ENCODE results near the gene RNF213. TPM values are rescaled to one million over a fixed set of nuclear protein-coding genes. Genes with fewer than 3 reads are reported as not detected.

RNF213 gene
- polyA plus RNA-seq, 4 donors, result 35.4 to 71.4 (median 53.0) TPM

DNA sequence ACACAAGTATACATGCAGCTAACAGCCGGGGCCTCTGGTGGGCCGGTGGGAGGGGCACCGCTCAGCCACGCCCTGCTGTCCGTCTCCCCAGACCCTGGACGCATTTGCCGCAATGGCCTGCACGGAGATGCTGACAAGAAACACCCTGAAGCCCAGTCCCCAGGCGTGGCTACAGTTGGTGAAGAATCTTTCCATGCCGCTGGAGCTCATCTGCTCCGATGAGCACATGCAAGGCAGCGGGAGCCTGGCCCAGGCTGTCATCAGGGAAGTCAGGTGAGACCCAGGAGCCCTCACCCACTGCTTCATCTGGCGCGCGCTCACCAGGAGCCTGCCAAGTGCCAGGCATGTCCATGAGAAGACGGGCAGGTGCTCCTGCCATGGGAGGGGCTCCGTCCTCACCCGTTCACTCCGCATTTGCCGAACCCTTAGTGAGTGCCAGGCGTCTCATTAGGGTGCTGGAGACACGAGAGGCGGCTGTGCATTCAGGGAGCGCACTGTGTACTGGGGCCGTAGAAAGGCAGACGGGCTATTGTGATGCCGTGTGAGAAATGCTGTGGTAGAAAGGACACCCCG, 103.0 kb downstream of the RNF213 start:
- Histone ChIP-seq H3K4me1 (ENCODE audit: control insufficient read depth in 3 of 3, insufficient read depth in 2 of 3, low read depth in 1 of 3, low read length in 2 of 3) (no peaks in the 10 kb centered on the region), H3K27ac (ENCODE audit: low read depth in 1 of 3, low read length in 2 of 3) (no peak overlapping the region), H3K36me3 (ENCODE audit: control insufficient read depth in 3 of 3, insufficient read depth in 2 of 3, low read depth in 1 of 3, low read length in 3 of 3) (peaks cover 32 to 81% (median 50%) of the 10 kb centered on the region in 3 donors), H3K9me3 (ENCODE audit: control insufficient read depth in 2 of 2, insufficient read depth in 1 of 2, low read depth in 1 of 2, low read length in 1 of 2) (peaks cover 0 to 3% of the 10 kb centered on the region in 2 donors), H3K27me3 (ENCODE audit: control insufficient read depth in 3 of 3, insufficient read depth in 3 of 3, low read length in 3 of 3) (no peaks in the 10 kb centered on the region), H3K4me3 (ENCODE audit: low read depth in 1 of 3, low read length in 3 of 3) (no peak overlapping the region)
- FAIRE-seq, result no peak
- no peak for DNase-seq
- WGBS, 3 donors, result 87 to 95% (median 94%) methylated on average over 28 of the region's 28 CpGs

DNA sequence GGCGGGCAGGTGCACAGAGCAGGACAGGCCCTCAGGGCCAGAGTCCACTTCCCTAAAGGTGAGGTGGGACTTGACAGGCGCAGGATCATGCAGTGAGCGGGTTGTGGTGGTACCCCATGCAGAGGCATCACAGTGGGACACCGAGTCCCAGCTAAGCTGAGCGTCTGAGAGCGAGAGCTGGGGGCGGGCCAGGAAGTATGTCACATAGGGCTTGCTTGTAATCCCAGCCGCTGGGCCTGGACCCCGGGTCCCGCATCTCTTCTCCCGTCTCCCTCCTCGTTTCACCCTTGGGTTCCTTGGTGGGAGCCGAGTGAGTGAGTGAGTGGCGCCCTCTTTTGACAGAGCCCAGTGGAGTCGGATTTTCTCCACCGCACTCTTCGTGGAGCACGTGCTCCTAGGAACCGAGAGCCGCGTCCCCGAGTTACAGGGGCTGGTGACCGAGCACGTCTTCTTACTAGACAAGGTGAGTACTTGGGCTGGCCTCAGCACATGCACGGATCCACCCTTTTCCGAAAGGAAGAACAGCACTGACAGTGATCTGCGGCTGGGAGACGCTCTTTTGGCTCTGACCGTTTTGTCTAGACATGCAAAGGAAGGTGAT, 103.5 kb downstream of the RNF213 start:
- no peak overlapping the region for H3K27ac ChIP-seq (ENCODE audit: low read depth in 1 of 3, low read length in 2 of 3)
- H3K36me3 ChIP-seq (ENCODE audit: control insufficient read depth in 3 of 3, insufficient read depth in 2 of 3, low read depth in 1 of 3, low read length in 3 of 3), result peaks cover 28 to 80% (median 49%) of the 10 kb centered on the region in 3 donors
- no peak overlapping the region for H3K4me3 ChIP-seq (ENCODE audit: low read depth in 1 of 3, low read length in 3 of 3)
- peaks cover 0 to 3% of the 10 kb centered on the region in 2 donors for H3K9me3 ChIP-seq (ENCODE audit: control insufficient read depth in 2 of 2, insufficient read depth in 1 of 2, low read depth in 1 of 2, low read length in 1 of 2)
- no peaks in the 10 kb centered on the region for H3K4me1 ChIP-seq (ENCODE audit: control insufficient read depth in 3 of 3, insufficient read depth in 2 of 3, low read depth in 1 of 3, low read length in 2 of 3)
- FAIRE-seq (no peak), DNase-seq (peak in 1 of 2 donors; percentile 28)
- no peaks in the 10 kb centered on the region for H3K27me3 ChIP-seq (ENCODE audit: control insufficient read depth in 3 of 3, insufficient read depth in 3 of 3, low read length in 3 of 3)
- 88 to 91% (median 90%) methylated on average over 29 of the region's 29 CpGs for WGBS, 3 donors

DNA sequence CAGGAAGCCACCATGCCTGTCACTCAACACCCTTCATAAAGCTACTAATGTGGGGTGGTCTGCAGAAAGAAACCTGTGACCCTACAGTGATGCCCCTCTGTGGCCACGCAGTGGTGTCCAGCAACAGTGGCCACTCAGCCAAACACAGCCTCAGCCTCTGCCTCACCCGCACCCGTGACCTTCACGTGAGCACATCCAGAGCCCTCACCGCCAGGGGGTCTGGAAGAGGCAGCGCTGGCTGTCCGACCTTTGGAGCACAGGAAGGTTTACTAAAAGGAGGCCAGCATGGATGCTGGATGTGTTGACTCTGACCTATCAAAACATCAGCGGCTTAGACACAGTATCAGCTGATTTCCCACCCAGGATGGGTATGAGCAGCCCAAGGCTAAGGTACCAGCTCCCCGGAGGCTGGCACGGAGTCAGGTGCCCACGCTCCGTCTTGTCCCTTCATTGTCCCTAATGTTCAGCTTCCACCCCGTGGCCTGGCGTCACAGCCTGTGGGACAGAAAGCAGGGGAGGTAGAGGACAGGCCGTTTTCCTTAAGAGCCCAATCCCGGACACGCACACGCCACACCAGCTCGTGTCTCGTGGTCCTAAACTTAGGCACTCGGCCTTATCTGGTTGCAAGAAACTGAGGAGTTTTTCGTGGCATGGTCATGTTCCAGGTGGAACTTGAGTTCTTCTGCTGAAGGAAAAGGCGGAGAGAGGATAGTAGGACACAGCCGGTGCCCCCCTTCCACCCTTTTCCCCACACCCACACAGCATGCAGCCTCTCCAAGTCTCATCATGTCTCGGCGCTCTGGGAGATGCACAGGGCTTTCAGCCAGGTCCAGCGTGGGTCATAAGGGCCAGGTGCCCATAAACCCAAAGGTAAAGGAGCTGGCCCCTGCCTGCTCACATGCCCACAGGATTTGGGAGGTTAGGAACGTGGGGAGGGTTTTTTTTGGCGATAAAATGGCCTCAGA, 104.6 kb downstream of the RNF213 start:
- Histone ChIP-seq H3K36me3 (ENCODE audit: control insufficient read depth in 3 of 3, insufficient read depth in 2 of 3, low read depth in 1 of 3, low read length in 3 of 3) (peaks cover 37 to 78% (median 48%) of the 10 kb centered on the region in 3 donors), H3K9me3 (ENCODE audit: control insufficient read depth in 2 of 2, insufficient read depth in 1 of 2, low read depth in 1 of 2, low read length in 1 of 2) (peaks cover 0 to 3% of the 10 kb centered on the region in 2 donors), H3K4me1 (ENCODE audit: control insufficient read depth in 3 of 3, insufficient read depth in 2 of 3, low read depth in 1 of 3, low read length in 2 of 3) (no peaks in the 10 kb centered on the region), H3K27ac (ENCODE audit: low read depth in 1 of 3, low read length in 2 of 3) (no peak overlapping the region), H3K4me3 (ENCODE audit: low read depth in 1 of 3, low read length in 3 of 3) (no peak overlapping the region), H3K27me3 (ENCODE audit: control insufficient read depth in 3 of 3, insufficient read depth in 3 of 3, low read length in 3 of 3) (no peaks in the 10 kb centered on the region)
- DNase-seq (no peak), FAIRE-seq (no peak)
- WGBS, 3 donors, result 85 to 88% (median 87%) methylated on average over 29 of the region's 29 CpGs

DNA sequence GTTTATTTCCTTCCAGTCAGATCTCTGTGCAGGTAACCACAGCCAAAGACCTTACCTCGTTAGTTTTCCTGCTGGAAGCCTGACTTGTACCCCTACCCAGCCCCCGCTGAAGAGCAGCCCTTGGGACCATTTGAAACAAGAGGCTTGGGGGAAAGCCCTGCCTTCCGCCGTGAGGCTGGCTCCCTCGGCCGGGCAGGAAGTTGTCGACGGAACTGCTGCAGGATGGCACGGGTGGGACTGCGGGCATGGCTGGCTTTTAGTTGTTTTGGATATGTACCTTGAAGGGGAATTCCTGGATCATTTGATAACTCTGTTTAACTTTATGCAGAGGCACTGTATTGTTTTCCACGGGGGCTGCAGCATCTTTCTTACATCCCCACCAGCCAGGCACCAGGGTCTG, 105.3 kb downstream of the RNF213 start:
- Histone ChIP-seq H3K4me3 (ENCODE audit: low read depth in 1 of 3, low read length in 3 of 3) (no peak overlapping the region), H3K36me3 (ENCODE audit: control insufficient read depth in 3 of 3, insufficient read depth in 2 of 3, low read depth in 1 of 3, low read length in 3 of 3) (peaks cover 42 to 76% (median 43%) of the 10 kb centered on the region in 3 donors), H3K27ac (ENCODE audit: low read depth in 1 of 3, low read length in 2 of 3) (no peak overlapping the region), H3K9me3 (ENCODE audit: control insufficient read depth in 2 of 2, insufficient read depth in 1 of 2, low read depth in 1 of 2, low read length in 1 of 2) (peaks cover 0 to under 1% of the 10 kb centered on the region in 2 donors), H3K27me3 (ENCODE audit: control insufficient read depth in 3 of 3, insufficient read depth in 3 of 3, low read length in 3 of 3) (no peaks in the 10 kb centered on the region), H3K4me1 (ENCODE audit: control insufficient read depth in 3 of 3, insufficient read depth in 2 of 3, low read depth in 1 of 3, low read length in 2 of 3) (no peaks in the 10 kb centered on the region)
- WGBS, 3 donors, result 86 to 93% (median 92%) methylated on average over 11 of the region's 11 CpGs
- no peak for FAIRE-seq
- DNase-seq, result no peak

DNA sequence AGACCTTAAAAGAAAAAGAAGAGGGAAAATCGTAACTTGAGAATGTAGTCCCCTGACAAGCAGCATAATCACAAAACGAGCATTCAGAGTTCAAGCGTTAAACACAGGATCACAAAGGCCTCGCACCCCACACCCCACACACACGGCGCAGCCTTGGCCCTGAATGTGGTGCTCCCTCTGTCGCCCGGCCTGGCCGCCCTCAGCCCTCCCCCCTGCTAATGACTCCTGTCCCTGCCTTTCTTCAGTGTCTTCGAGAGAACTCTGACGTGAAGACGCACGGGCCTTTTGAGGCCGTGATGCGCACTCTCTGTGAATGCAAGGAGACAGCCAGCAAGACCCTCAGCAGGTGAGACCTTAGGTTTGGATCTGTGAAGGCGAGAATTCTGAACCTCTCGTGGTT, 106.9 kb downstream of the RNF213 start:
- H3K4me3 ChIP-seq (ENCODE audit: low read depth in 1 of 3, low read length in 3 of 3), result no peak overlapping the region
- H3K36me3 ChIP-seq (ENCODE audit: control insufficient read depth in 3 of 3, insufficient read depth in 2 of 3, low read depth in 1 of 3, low read length in 3 of 3), result peaks cover 39 to 68% (median 43%) of the 10 kb centered on the region in 3 donors
- H3K9me3 ChIP-seq (ENCODE audit: control insufficient read depth in 2 of 2, insufficient read depth in 1 of 2, low read depth in 1 of 2, low read length in 1 of 2), result no peaks in the 10 kb centered on the region
- 88 to 96% (median 92%) methylated on average over 17 of the region's 17 CpGs for WGBS, 3 donors
- no peak for FAIRE-seq
- no peak overlapping the region for H3K27ac ChIP-seq (ENCODE audit: low read depth in 1 of 3, low read length in 2 of 3)
- DNase-seq, result no peak
- no peaks in the 10 kb centered on the region for H3K27me3 ChIP-seq (ENCODE audit: control insufficient read depth in 3 of 3, insufficient read depth in 3 of 3, low read length in 3 of 3)
- H3K4me1 ChIP-seq (ENCODE audit: control insufficient read depth in 3 of 3, insufficient read depth in 2 of 3, low read depth in 1 of 3, low read length in 2 of 3), result no peaks in the 10 kb centered on the region

DNA sequence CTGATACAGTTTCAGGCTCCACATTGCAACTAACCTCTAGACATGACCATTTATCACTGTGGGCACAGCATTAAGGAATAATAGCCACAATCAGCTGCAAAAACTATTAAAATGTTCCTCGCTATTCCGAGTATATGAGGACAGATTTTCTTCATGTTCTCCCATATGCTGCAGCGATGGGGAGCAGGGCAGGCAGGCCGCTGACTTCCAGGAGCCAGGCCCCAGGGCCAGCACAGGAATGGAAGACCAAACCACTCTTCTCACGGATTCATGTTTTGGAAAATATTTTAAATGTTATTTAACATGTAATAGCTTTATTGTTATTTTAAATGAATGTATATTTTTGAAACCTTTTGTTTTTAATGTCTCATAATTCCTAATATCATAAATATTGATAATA, 110.5 kb downstream of the RNF213 start:
- no peak overlapping the region for H3K27ac ChIP-seq (ENCODE audit: low read depth in 1 of 3, low read length in 2 of 3)
- no peaks in the 10 kb centered on the region for H3K9me3 ChIP-seq (ENCODE audit: control insufficient read depth in 2 of 2, insufficient read depth in 1 of 2, low read depth in 1 of 2, low read length in 1 of 2)
- DNase-seq, result no peak
- no peak for FAIRE-seq
- no peaks in the 10 kb centered on the region for H3K4me1 ChIP-seq (ENCODE audit: control insufficient read depth in 3 of 3, insufficient read depth in 2 of 3, low read depth in 1 of 3, low read length in 2 of 3)
- WGBS, 3 donors, result 94 to 96% (median 95%) methylated on average over 5 of the region's 5 CpGs
- H3K36me3 ChIP-seq (ENCODE audit: control insufficient read depth in 3 of 3, insufficient read depth in 2 of 3, low read depth in 1 of 3, low read length in 3 of 3), result peaks cover 37 to 61% (median 51%) of the 10 kb centered on the region in 3 donors
- H3K4me3 ChIP-seq (ENCODE audit: low read depth in 1 of 3, low read length in 3 of 3), result no peak overlapping the region
- no peaks in the 10 kb centered on the region for H3K27me3 ChIP-seq (ENCODE audit: control insufficient read depth in 3 of 3, insufficient read depth in 3 of 3, low read length in 3 of 3)

DNA sequence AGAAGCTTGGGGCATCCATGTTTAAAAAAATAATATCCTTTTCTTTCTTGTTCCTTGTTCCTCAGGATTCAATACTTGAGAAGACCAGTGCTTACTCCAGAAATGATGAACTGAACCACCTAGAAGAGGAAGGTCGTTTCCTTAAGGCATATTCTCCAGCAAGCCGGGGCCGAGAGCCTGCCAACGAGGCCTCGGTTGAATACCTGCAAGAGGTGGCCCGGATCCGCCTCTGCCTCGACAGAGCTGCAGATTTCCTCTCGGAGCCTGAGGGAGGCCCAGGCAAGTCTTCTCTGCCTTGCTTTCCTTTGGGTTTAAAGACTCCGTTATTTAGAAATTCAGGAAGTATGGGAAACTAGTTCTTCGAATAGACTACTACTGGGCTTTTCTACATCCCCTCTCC, 111.8 kb downstream of the RNF213 start:
- Histone ChIP-seq H3K27ac (ENCODE audit: low read depth in 1 of 3, low read length in 2 of 3) (no peak overlapping the region), H3K36me3 (ENCODE audit: control insufficient read depth in 3 of 3, insufficient read depth in 2 of 3, low read depth in 1 of 3, low read length in 3 of 3) (peaks cover 37 to 69% (median 53%) of the 10 kb centered on the region in 3 donors)

DNA sequence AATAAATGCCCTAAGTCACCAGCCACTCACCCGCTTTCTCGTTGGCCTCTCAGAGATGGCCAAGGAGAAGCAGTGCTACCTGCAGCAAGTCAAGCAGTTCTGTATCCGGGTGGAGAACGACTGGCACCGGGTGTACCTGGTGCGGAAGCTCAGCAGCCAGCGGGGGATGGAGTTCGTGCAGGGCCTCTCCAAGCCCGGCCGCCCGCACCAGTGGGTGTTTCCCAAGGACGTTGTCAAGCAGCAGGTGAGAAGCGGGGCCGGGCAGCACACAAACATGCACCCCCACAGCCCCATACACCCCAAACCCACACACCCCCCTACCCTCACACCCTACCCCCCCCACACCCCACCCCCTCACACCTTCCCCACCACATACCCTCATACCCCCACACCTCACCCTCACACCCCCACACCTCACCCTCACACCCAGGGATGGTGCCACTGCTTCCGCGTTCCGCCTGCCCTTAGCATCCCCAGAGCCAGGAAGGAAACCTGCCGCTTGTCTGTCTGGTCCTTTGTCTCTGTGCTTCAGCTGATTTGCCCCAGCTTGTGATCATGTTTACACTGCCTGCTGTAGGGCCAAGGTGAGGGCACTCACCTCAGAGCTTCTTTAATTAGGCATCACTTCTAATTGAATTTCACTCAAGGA, 112.4 kb downstream of the RNF213 start:
- FAIRE-seq, result no peak
- DNase-seq, result no peak

More for the DNA sequence above, 111.8 kb downstream of the RNF213 start:
- FAIRE-seq, result no peak
- WGBS, 3 donors, result 91 to 94% (median 93%) methylated on average over 11 of the region's 11 CpGs
- no peak for DNase-seq
- H3K4me3 ChIP-seq (ENCODE audit: low read depth in 1 of 3, low read length in 3 of 3), result no peak overlapping the region
- H3K27me3 ChIP-seq (ENCODE audit: control insufficient read depth in 3 of 3, insufficient read depth in 3 of 3, low read length in 3 of 3), result no peaks in the 10 kb centered on the region
- no peaks in the 10 kb centered on the region for H3K4me1 ChIP-seq (ENCODE audit: control insufficient read depth in 3 of 3, insufficient read depth in 2 of 3, low read depth in 1 of 3, low read length in 2 of 3)
- no peaks in the 10 kb centered on the region for H3K9me3 ChIP-seq (ENCODE audit: control insufficient read depth in 2 of 2, insufficient read depth in 1 of 2, low read depth in 1 of 2, low read length in 1 of 2)

More for the DNA sequence above, 112.4 kb downstream of the RNF213 start:
- 93 to 95% (median 95%) methylated on average over 15 to 18 of the region's 18 CpGs for WGBS, 3 donors
- Histone ChIP-seq H3K27ac (ENCODE audit: low read depth in 1 of 3, low read length in 2 of 3) (no peak overlapping the region), H3K4me3 (ENCODE audit: low read depth in 1 of 3, low read length in 3 of 3) (no peak overlapping the region), H3K36me3 (ENCODE audit: control insufficient read depth in 3 of 3, insufficient read depth in 2 of 3, low read depth in 1 of 3, low read length in 3 of 3) (peaks cover 36 to 70% (median 51%) of the 10 kb centered on the region in 3 donors), H3K9me3 (ENCODE audit: control insufficient read depth in 2 of 2, insufficient read depth in 1 of 2, low read depth in 1 of 2, low read length in 1 of 2) (no peaks in the 10 kb centered on the region), H3K4me1 (ENCODE audit: control insufficient read depth in 3 of 3, insufficient read depth in 2 of 3, low read depth in 1 of 3, low read length in 2 of 3) (no peaks in the 10 kb centered on the region), H3K27me3 (ENCODE audit: control insufficient read depth in 3 of 3, insufficient read depth in 3 of 3, low read length in 3 of 3) (no peaks in the 10 kb centered on the region)
